SU-DHL-6 (cell line): ENCODE results near the gene CNPPD1.

Experiments
- H2AFZ ChIP-seq: fragments of 200-600 bp; sonication (generic); 2 replicates; pipeline ENCODE4 v1.6.1; 2014; ENCODE audit warnings: low read depth, mild to moderate bottlenecking, moderate library complexity, mixed read lengths, antibody characterized with exemption, low read length; ENCODE audit not compliant: severe bottlenecking
- H3F3A ChIP-seq: fragments of 200-600 bp; shearing (Covaris generic); 2 replicates; pipeline ENCODE4 v1.6.0; 2016; ENCODE audit warnings: antibody characterized with exemption, mild to moderate bottlenecking; ENCODE audit not compliant: insufficient read depth
- H3K27ac ChIP-seq: fragments of 200-600 bp; sonication (generic); 2 replicates; pipeline ENCODE4 v1.5.1; 2016; ENCODE audit warnings: low read depth, mild to moderate bottlenecking, low read length, moderate library complexity, mixed read lengths
- H3K27me3 ChIP-seq: fragments of 200-600 bp; sonication (generic), shearing (Covaris generic); 2 replicates; pipeline ENCODE4 v1.6.0; 2014; ENCODE audit warnings: mild to moderate bottlenecking, low read length
- H3K36me3 ChIP-seq: fragments of 200-600 bp; sonication (generic); 2 replicates; pipeline ENCODE4 v1.6.1; 2014; ENCODE audit warnings: mild to moderate bottlenecking, low read length, mixed read lengths
- H3K4me2 ChIP-seq: fragments of 300-600, 200-600 bp; shearing (Covaris generic), sonication (generic); 2 replicates; pipeline ENCODE4 v1.6.0; 2014; ENCODE audit warnings: low read length, low read depth, mild to moderate bottlenecking; ENCODE audit not compliant: poor library complexity, severe bottlenecking
- H3K4me3 ChIP-seq: fragments of 200-600 bp; sonication (generic); 2 replicates; pipeline ENCODE4 v1.5.1; 2014; ENCODE audit warnings: antibody characterized with exemption, low read length, mild to moderate bottlenecking, mixed read lengths; ENCODE audit not compliant: insufficient read depth, poor library complexity, severe bottlenecking
- H3K79me2 ChIP-seq: fragments of 200-600 bp; sonication (generic); 2 replicates; pipeline ENCODE4 v1.6.1; 2014; ENCODE audit warnings: mild to moderate bottlenecking, low read length, moderate library complexity; ENCODE audit not compliant: insufficient read depth
- H3K9ac ChIP-seq: fragments of 200-600 bp; sonication (generic); 2 replicates; pipeline ENCODE4 v1.7.0; 2014; ENCODE audit warnings: mild to moderate bottlenecking, low read length
- H3K9me2 ChIP-seq: fragments of 200-600 bp; sonication (generic); replicated peaks from 2 replicates; pipeline ENCODE4 v1.6.1; 2014; ENCODE audit warnings: low read length; ENCODE audit not compliant: insufficient read depth
- H3K9me3 ChIP-seq: fragments of 200-600 bp; sonication (generic); 2 replicates; pipeline ENCODE4 v1.6.1; 2014; ENCODE audit warnings: low read length, mixed read lengths; ENCODE audit not compliant: insufficient read depth
- H4K20me1 ChIP-seq: fragments of 200-600 bp; sonication (generic); 2 replicates; pipeline ENCODE4 v1.6.1; 2014; ENCODE audit warnings: low read depth, mild to moderate bottlenecking, antibody characterized with exemption, low read length, moderate library complexity, mixed read lengths
- EZH2phosphoT487 ChIP-seq: fragments of 200-600 bp; sonication (generic), shearing (Covaris generic); conservative IDR thresholded peaks from 2 replicates; pipeline ENCODE4 v1.6.1; 2018; ENCODE audit warnings: mild to moderate bottlenecking, antibody characterized with exemption, low read length, moderate library complexity, mixed read lengths
- TF ChIP-seq, protein P1 (sequence below): fragments of 200-600 bp; sonication (generic); IDR thresholded peaks from one replicate; pipeline ENCODE4 v1.5.1; 2017; ENCODE audit warnings: antibody characterized with exemption, mild to moderate bottlenecking, low read length, moderate library complexity; ENCODE audit not compliant: insufficient read depth, poor library complexity, severe bottlenecking

Gene CNPPD1

GRCh38 chr2:219213486-219214071 lies 36.9 kb upstream of the CNPPD1 start:
- H3K27me3 ChIP-seq: no peaks in the 10 kb centered on the region
- no peaks in the 10 kb centered on the region for H3K9me2 ChIP-seq
- no peaks in the 10 kb centered on the region for H3F3A ChIP-seq
- H3K9me3 ChIP-seq: no peaks in the 10 kb centered on the region
- no peak for TF ChIP-seq EZH2phosphoT487
- TF ChIP-seq, protein P1, sequence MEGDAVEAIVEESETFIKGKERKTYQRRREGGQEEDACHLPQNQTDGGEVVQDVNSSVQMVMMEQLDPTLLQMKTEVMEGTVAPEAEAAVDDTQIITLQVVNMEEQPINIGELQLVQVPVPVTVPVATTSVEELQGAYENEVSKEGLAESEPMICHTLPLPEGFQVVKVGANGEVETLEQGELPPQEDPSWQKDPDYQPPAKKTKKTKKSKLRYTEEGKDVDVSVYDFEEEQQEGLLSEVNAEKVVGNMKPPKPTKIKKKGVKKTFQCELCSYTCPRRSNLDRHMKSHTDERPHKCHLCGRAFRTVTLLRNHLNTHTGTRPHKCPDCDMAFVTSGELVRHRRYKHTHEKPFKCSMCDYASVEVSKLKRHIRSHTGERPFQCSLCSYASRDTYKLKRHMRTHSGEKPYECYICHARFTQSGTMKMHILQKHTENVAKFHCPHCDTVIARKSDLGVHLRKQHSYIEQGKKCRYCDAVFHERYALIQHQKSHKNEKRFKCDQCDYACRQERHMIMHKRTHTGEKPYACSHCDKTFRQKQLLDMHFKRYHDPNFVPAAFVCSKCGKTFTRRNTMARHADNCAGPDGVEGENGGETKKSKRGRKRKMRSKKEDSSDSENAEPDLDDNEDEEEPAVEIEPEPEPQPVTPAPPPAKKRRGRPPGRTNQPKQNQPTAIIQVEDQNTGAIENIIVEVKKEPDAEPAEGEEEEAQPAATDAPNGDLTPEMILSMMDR: no peak
- no peak overlapping the region for H2AFZ ChIP-seq
- no peaks in the 10 kb centered on the region for H3K79me2 ChIP-seq
- no peaks in the 10 kb centered on the region for H4K20me1 ChIP-seq
- no peaks in the 10 kb centered on the region for H3K36me3 ChIP-seq
- H3K27ac ChIP-seq: no peak overlapping the region
- no peak overlapping the region for H3K4me3 ChIP-seq
- H3K9ac ChIP-seq: no peak overlapping the region
- H3K4me2 ChIP-seq: no peak overlapping the region

DNA sequence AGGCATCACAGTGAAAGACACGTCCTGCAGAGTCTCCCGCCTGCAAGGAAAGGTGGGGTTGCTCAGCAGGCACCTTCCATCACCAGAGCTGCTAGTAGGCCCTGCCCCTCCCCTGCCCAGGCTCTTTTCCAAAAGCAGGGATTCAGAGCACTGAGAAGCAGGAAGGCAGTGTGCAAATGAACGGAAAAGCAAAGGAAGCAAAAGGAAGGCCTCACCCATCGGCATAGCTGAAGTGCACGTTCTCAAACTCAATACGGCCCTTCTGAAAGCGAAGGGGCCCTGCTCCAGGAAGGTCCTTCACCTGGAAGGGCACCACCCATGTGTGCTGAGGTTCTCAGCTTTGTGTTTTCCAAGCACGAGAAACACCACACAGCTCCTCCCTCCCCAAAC lies 36.3 kb upstream of the CNPPD1 start:
- Histone ChIP-seq H3K27me3 (no peaks in the 10 kb centered on the region), H3K4me2 (no peak overlapping the region), H3K79me2 (no peaks in the 10 kb centered on the region), H3K9me2 (no peaks in the 10 kb centered on the region), H3K9me3 (no peaks in the 10 kb centered on the region), H4K20me1 (no peaks in the 10 kb centered on the region), H3K36me3 (no peaks in the 10 kb centered on the region), H2AFZ (no peak overlapping the region), H3F3A (no peaks in the 10 kb centered on the region), H3K9ac (no peak overlapping the region), H3K4me3 (no peak overlapping the region), H3K27ac (no peak overlapping the region)
- TF ChIP-seq EZH2phosphoT487: no peak
- TF ChIP-seq, protein P1: no peak

DNA sequence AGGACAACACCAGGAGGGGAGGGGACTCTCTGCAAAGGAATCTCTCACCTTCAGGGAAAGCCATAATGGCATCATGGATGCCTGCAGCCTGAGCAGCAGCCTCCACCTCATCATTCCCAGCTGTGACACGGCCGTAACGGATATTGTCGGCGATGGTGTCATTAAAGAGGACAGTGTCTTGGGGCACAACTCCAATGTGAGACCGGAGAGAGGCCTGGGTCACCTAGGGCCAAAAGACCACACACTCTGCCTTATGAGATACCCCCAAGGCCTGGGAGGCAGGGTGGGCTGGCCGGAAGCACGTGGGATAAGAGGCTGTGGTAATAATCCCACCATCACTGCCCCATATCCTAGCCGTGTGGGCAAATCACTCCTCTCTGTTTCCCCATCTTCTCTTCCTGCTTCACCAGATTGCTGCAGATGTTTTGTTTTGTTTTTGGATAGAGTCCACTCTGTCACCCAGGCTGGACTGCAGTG lies 34.2 kb upstream of the CNPPD1 start:
- H2AFZ ChIP-seq: no peak overlapping the region
- H3K27ac ChIP-seq: no peak overlapping the region
- no peak overlapping the region for H3K4me2 ChIP-seq
- H3F3A ChIP-seq: no peaks in the 10 kb centered on the region
- H3K4me3 ChIP-seq: no peak overlapping the region
- no peaks in the 10 kb centered on the region for H3K36me3 ChIP-seq
- H3K9ac ChIP-seq: no peak overlapping the region
- TF ChIP-seq EZH2phosphoT487: no peak
- TF ChIP-seq, protein P1: no peak
- H3K9me3 ChIP-seq: no peaks in the 10 kb centered on the region
- H3K79me2 ChIP-seq: no peaks in the 10 kb centered on the region
- H3K9me2 ChIP-seq: no peaks in the 10 kb centered on the region
- H4K20me1 ChIP-seq: no peaks in the 10 kb centered on the region
- H3K27me3 ChIP-seq: no peaks in the 10 kb centered on the region
